K562 (cell line): ENCODE measurements around the gene NCAM2. TPM values are rescaled to one million over a fixed set of nuclear protein-coding genes. Genes with fewer than 3 reads are reported as not detected.

Experiments used
- ATAC-seq: fragments of 200-7000 bp; cut with Tn5 transposase; 3 replicates; pipeline ENCODE4 v1.9.1; 2020; ENCODE audit warnings: moderate library complexity
- BruUV-seq: library from RNA; stranded (reverse); fragments of 400-500 nt; replicated peaks from 2 replicates; lab custom pipeline; 2021; lab: Mats Ljungman, UMichigan
- CTCF ChIA-PET: fragments of 300-600 bp; formaldehyde crosslinking; extraction: SDS; loops from one replicate; lab custom pipeline; 2021; ENCODE audit warnings: low intra/inter-chr PET ratio; lab: Yijun Ruan, JAX
- POLR2A ChIA-PET: fragments of 300-600, 350-650 bp; sonication (Branson Sonifier 250); formaldehyde crosslinking; extraction: SDS; loops from one replicate; lab custom pipeline; 2021; ENCODE audit warnings: antibody characterized with exemption, inconsistent platforms; lab: Yijun Ruan, JAX
- DNase-seq, 4 experiments: peaks; one replicate each; pipeline versions ENCODE4 v3.0.0 to v3.0.0-alpha.2; 2011 to 2018; ENCODE audit warnings: low spot score in 3 of 4, mixed read lengths in 3 of 4; ENCODE audit errors: extremely low read depth in 1 of 4
- FAIRE-seq: peaks from 2 replicates; lab custom pipeline; 2011; peaks lifted over from hg19 to GRCh38; lab: Jason Lieb, UNC
- H2AFZ ChIP-seq: 2 replicates; pipeline ENCODE4 v1.6.0; 2011; ENCODE audit warnings: low read depth, low read length, control low read depth, inconsistent platforms
- H3K27ac ChIP-seq: fragments of 200-600 bp; 3 replicates; pipeline ENCODE4 v1.8.0; 2011; ENCODE audit warnings: low read depth, mild to moderate bottlenecking, control low read depth, inconsistent platforms, low read length, moderate library complexity, mixed read lengths; ENCODE audit errors: extremely low read depth
- H3K27me3 ChIP-seq, 2 experiments: fragments of 300-600 bp in 1 of 2; 2 replicates in 1 of 2; 3 replicates in 1 of 2; pipeline versions ENCODE4 v1.6.0 to v1.8.0; 2011; ENCODE audit warnings: inconsistent platforms in 2 of 2, low read length in 2 of 2, mild to moderate bottlenecking in 1 of 2, mixed read lengths in 1 of 2, moderate library complexity in 1 of 2; ENCODE audit not compliant: control insufficient read depth in 2 of 2, insufficient read depth in 2 of 2
- H3K36me3 ChIP-seq: fragments of 300-600 bp; 3 replicates; pipeline ENCODE4 v1.8.0; 2011; ENCODE audit warnings: mild to moderate bottlenecking, low read length, inconsistent platforms; ENCODE audit not compliant: control insufficient read depth, insufficient read depth
- H3K4me1 ChIP-seq, 2 experiments: fragments of 200-600 bp in 1 of 2; replicated peaks in 1 of 2; 2 replicates in 1 of 2; 3 replicates in 1 of 2; pipeline versions ENCODE4 v1.5.1 to v1.8.0; 2011; ENCODE audit warnings: inconsistent platforms in 2 of 2, low read length in 2 of 2, mild to moderate bottlenecking in 1 of 2, mixed read lengths in 1 of 2, moderate library complexity in 1 of 2; ENCODE audit not compliant: control insufficient read depth in 2 of 2, insufficient read depth in 2 of 2
- H3K4me2 ChIP-seq: 2 replicates; pipeline ENCODE4 v1.6.1; 2011; ENCODE audit warnings: low read length, control low read depth, inconsistent platforms, mixed read lengths; ENCODE audit not compliant: insufficient read depth
- H3K4me3 ChIP-seq: fragments of 200-600 bp; sonication (generic), shearing (Covaris generic); 2 replicates; pipeline ENCODE4 v1.5.1; 2016; ENCODE audit warnings: control low read depth, inconsistent platforms
- H3K79me2 ChIP-seq: fragments of 200-600 bp; 3 replicates; pipeline ENCODE4 v1.8.0; 2011; ENCODE audit warnings: low read length, inconsistent platforms; ENCODE audit not compliant: control insufficient read depth, insufficient read depth
- H3K9ac ChIP-seq, 2 experiments: 2 replicates each; pipeline versions ENCODE4 v1.6.0 to v1.6.1; 2011; ENCODE audit warnings: low read depth in 2 of 2, low read length in 2 of 2, control low read depth in 1 of 2, inconsistent platforms in 1 of 2, mild to moderate bottlenecking in 1 of 2, mixed read lengths in 1 of 2; ENCODE audit not compliant: insufficient read depth in 1 of 2
- H3K9me1 ChIP-seq: one replicate; pipeline ENCODE4 v1.6.0; 2011; ENCODE audit warnings: inconsistent platforms, mild to moderate bottlenecking, low read length, moderate library complexity; ENCODE audit not compliant: control insufficient read depth, insufficient read depth
- H3K9me3 ChIP-seq: replicated peaks from 2 replicates; pipeline ENCODE4 v1.5.1; 2011; ENCODE audit warnings: low read depth, low read length, inconsistent platforms; ENCODE audit not compliant: control insufficient read depth, insufficient read depth
- H4K20me1 ChIP-seq: replicated peaks from 2 replicates; pipeline ENCODE4 v1.6.1; 2011; ENCODE audit warnings: low read length, inconsistent platforms, mixed read lengths; ENCODE audit not compliant: control insufficient read depth, insufficient read depth
- GABPA ChIP-seq: fragments of 200-800 bp; sonication (Bioruptor generic); conservative IDR thresholded peaks from 2 replicates; pipeline ENCODE4 v1.6.1; 2016; ENCODE audit warnings: low read depth, missing genetic modification characterization, missing compliant biosample characterization
- HDAC1 ChIP-seq, 2 experiments: fragments of 450-650 bp; IDR thresholded peaks; 2 replicates each; pipeline ENCODE4 v1.6.1; 2016 to 2017; ENCODE audit warnings: inconsistent platforms in 1 of 2, mild to moderate bottlenecking in 1 of 2, moderate library complexity in 1 of 2
- HNRNPK ChIP-seq: fragments of 200-400 bp; formaldehyde crosslinking; IDR thresholded peaks from one replicate; pipeline ENCODE4 v1.6.1; 2018; ENCODE audit warnings: mild to moderate bottlenecking, low read depth, low read length; ENCODE audit not compliant: poor library complexity, severe bottlenecking
- NR3C1 ChIP-seq: sonication (generic); formaldehyde crosslinking; IDR thresholded peaks from 2 replicates; pipeline ENCODE4 v1.8.1; 2022; ENCODE audit warnings: missing genetic modification reagents
- RNF219 ChIP-seq: fragments of 250-450 bp; sonication (Bioruptor Pico); IDR thresholded peaks from 2 replicates; pipeline ENCODE4 v1.5.0; 2022; ENCODE audit warnings: mild to moderate bottlenecking
- SMAD4 ChIP-seq: fragments of 250-450 bp; sonication (Bioruptor Pico); conservative IDR thresholded peaks from 2 replicates; pipeline ENCODE4 v1.8.0; 2021; ENCODE audit warnings: inconsistent platforms, mild to moderate bottlenecking, moderate library complexity
- TAF15 ChIP-seq: fragments of 200-400 bp; formaldehyde crosslinking; IDR thresholded peaks from 2 replicates; pipeline ENCODE4 v1.6.1; 2017; ENCODE audit warnings: mild to moderate bottlenecking, low read depth, low read length, moderate library complexity
- USF2 ChIP-seq: sonication (generic); formaldehyde crosslinking; IDR thresholded peaks from 2 replicates; pipeline ENCODE4 v1.5.0; 2020; ENCODE audit warnings: missing genetic modification reagents
- ZBTB1 ChIP-seq: sonication (generic); formaldehyde crosslinking; IDR thresholded peaks from 2 replicates; pipeline ENCODE4 v1.8.1; 2023; ENCODE audit warnings: missing genetic modification reagents, low read depth, mild to moderate bottlenecking, borderline replicate concordance
- ZNF280B ChIP-seq: fragments of 250-450 bp; sonication (Bioruptor Pico); IDR thresholded peaks from 2 replicates; pipeline ENCODE4 v1.5.1; 2021; ENCODE audit warnings: mild to moderate bottlenecking
- WGBS: fragments of 100-300 bp; shearing (Covaris generic); methylation state at CpG from one replicate; pipeline ENCODE4 v1.1.6; 2016; ENCODE audit warnings: low coverage, mixed read lengths; ENCODE audit not compliant: insufficient coverage; ENCODE audit errors: missing lambda C conversion rate; 5-methylcytosine and 5-hydroxymethylcytosine counted together
- in situ Hi-C: fragments of 300-500 bp; cut with MboI; formaldehyde crosslinking; loops from 4 replicates; pipeline ENCODE4 v1.15.0; 2018; ENCODE audit warnings: inconsistent platforms, mixed read lengths
- intact Hi-C: fragments of 100-400 bp; cut with micrococcal nuclease; formaldehyde crosslinking; loops from 2 replicates; pipeline ENCODE4 v1.14.2; 2022
- polyA plus RNA-seq, 8 experiments: library from polyadenylated mRNA; depleted of rRNA in 4 of 8; stranded (reverse) in 5 of 8; unstranded in 3 of 8; fragments of >200 nt; fragmentation: Nextera tagmentation in 2 of 8; fragmentation: Illumina TruSeq in 1 of 8; extraction: Ambion mirVana in 2 of 8; extraction: Trizol in 1 of 8; gene quantifications; 2 replicates each; pipeline versions ENCODE4 v1.2.1 to v1.2.3, GENCODE V29; 2011 to 2014; ENCODE audit warnings: inconsistent platforms in 1 of 8, missing spikeins in 1 of 8
- total RNA-seq, 7 experiments: library from RNA; depleted of rRNA in 6 of 7; stranded (reverse); fragments of >200 nt in 6 of 7; fragmentation: Illumina TruSeq in 2 of 7; extraction: Trizol in 2 of 7; gene quantifications; 2 replicates each; pipeline versions ENCODE4 v1.2.1 to v1.2.3, GENCODE V29; 2011 to 2021; ENCODE audit warnings: low replicate concordance in 1 of 7

The NCAM2 gene
- total and polyA plus RNA-seq, 9 of the 15 experiments (the other 6 are each of a cell fraction or from before 2014, with no cell fraction given) = 14.0 to 58.2 (median 27.8) TPM

GRCh38 chr21:21231913-21232312 is 233.7 kb downstream of the NCAM2 start:
- no peak for FAIRE-seq
- no TSS peak for BruUV-seq
- POLR2A ChIA-PET = no interaction called here
- CTCF ChIA-PET = no interaction called here
- in situ Hi-C loops (no loop called here), intact Hi-C loops (loop anchor here (5.0 kb wide), 1 partner anchor 410 kb away; no protein-coding TSS in a partner anchor)
- no peak overlapping the region for H3K27ac ChIP-seq
- peaks cover 24% of the 10 kb centered on the region; the same call in 1 of the 3 replicates for H3K79me2 ChIP-seq
- no peaks in the 10 kb centered on the region for H3K27me3 ChIP-seq
- WGBS = 14% methylated on average over 1 of the region's 1 CpG
- no peaks in the 10 kb centered on the region for H3K9me1 ChIP-seq
- TF ChIP-seq HNRNPK (no peak), ZNF280B (no peak), HDAC1 (IDR thresholded peaks at IDR 0.05) (no peak), ZBTB1 (no peak), NR3C1 (no peak), GABPA (tag) (no peak), USF2 (no peak), TAF15 (no peak), SMAD4 (CRISPR knock-in tag) (no peak), RNF219 (CRISPR knock-in tag) (no peak)
- H3K9ac ChIP-seq = no peak overlapping the region
- no peaks in the 10 kb centered on the region for H3K36me3 ChIP-seq
- ATAC-seq = peak; percentile 67
- DNase-seq = peak in 2 of 4 experiments; percentile 8 to 11
- H3K4me1 ChIP-seq = 0 out of 5 replicates have a peak, but pooled peaks cover 0 to 2% of the 10 kb centered on the region in 2 experiments
- no peak overlapping the region for H3K4me3 ChIP-seq
- no peaks in the 10 kb centered on the region for H4K20me1 ChIP-seq
- no peak overlapping the region for H3K4me2 ChIP-seq
- no peak overlapping the region for H2AFZ ChIP-seq
- H3K9me3 ChIP-seq = no peaks in the 10 kb centered on the region
